Activated T-helper 1 cell treated with Interleukin-2 at 50 U/mL for 16 hours (primary cell): ENCODE results near the gene TRIM54.

Source experiments
- DNase-seq: peaks from one replicate; pipeline ENCODE4 v3.0.0-alpha.2; 2020; ENCODE audit warnings: low read depth

TRIM54 gene

DNA sequence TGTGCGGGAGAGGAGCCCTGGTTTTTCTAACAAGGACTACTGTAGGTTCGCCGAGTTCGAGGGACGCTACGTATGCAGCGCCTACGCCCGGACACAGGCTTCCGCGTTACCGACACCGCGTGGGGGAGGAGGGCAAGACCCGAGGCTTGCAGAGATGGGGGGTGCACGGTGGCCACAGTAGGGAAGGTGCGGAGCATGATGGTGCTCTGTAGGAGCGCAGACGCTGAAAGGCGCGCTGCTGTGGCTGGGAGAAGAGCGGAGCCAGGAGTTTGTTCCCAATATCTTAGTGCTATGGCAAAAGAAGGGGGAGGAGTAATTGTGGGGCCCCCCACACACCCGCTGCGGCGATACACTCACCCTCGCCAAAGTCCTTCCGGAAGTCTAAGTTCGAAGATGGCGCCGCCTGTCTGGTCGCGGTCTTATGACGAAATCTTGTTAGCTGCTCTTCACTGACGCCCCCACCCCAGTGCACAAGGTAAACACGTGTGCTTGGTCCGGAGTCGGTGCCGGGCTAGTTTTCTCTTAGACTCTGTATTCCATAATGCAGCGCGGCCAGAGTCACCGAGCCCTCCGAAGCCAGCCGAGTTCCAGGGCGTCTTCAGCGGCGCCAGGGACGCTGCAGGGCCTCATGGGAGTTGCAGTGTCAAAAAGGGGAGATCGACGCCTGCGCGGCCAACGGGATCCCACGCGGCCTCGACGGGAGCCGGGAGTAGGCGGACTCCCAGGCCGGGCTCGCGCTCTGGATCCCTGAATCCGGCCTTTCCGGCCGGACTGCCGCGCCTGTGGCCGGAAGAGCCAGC, 74.4 kb downstream of the TRIM54 start, which contains the start of gene GTF3C2:
TSS of gene GTF3C2 (minus strand) at position 383 of the 800 bp plus-strand sequence. CDS start 13,210 bp downstream, outside the sequence.
- DNase-seq = peak; percentile 82
